IMR-90 (cell line): ENCODE measurements around the gene DDC.

Experiments
- FOS ChIP-seq: fragments of 150-350 bp; IDR thresholded peaks from 2 replicates; pipeline ENCODE4 v1.6.1; 2016; ENCODE audit warnings: low read depth, low read length
- MXI1 ChIP-seq: IDR thresholded peaks from 2 replicates; pipeline ENCODE4 v1.6.1; 2012; ENCODE audit warnings: low read depth, mild to moderate bottlenecking, low read length, moderate library complexity, borderline replicate concordance
- POLR2A ChIP-seq: IDR thresholded peaks from 2 replicates; pipeline ENCODE4 v1.6.1; 2012; ENCODE audit warnings: mild to moderate bottlenecking, low read depth, low read length
- RAD21 ChIP-seq: IDR thresholded peaks from 2 replicates; pipeline ENCODE4 v1.6.1; 2012; ENCODE audit warnings: low read length, improper control_type of control experiment
- RCOR1 ChIP-seq: IDR thresholded peaks from 2 replicates; pipeline ENCODE4 v1.6.1; 2012; ENCODE audit warnings: mild to moderate bottlenecking, low read length, improper control_type of control experiment; ENCODE audit not compliant: insufficient replicate concordance
- TF ChIP-seq, protein P1 (sequence below): conservative IDR thresholded peaks from 2 replicates; pipeline ENCODE4 v1.5.1; 2012; ENCODE audit warnings: mild to moderate bottlenecking, low read depth, low read length, improper control_type of control experiment

DNA sequence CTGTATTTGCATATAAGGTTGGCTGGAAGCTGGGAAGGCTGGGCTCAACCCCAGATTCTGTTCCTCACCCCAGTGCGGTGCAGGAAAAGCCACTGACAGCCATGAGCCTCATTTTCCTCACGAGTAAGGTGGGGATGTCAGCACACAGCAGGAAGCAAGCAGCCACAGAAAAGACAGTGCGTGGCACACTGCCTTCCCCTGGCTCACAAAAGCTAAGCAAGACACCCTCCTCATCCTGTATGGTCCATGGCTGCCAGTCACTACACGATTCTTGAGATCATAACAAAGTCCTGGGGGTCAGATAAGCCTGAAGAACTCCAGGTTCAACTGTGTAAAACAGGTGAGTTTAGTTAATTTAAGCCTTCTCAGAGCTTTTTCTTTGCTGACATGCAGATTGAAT lies 28.9 kb upstream of the DDC start:
- no peak for TF ChIP-seq FOS
- TF ChIP-seq RAD21: no peak
- TF ChIP-seq POLR2A: no peak
- TF ChIP-seq, protein P1, sequence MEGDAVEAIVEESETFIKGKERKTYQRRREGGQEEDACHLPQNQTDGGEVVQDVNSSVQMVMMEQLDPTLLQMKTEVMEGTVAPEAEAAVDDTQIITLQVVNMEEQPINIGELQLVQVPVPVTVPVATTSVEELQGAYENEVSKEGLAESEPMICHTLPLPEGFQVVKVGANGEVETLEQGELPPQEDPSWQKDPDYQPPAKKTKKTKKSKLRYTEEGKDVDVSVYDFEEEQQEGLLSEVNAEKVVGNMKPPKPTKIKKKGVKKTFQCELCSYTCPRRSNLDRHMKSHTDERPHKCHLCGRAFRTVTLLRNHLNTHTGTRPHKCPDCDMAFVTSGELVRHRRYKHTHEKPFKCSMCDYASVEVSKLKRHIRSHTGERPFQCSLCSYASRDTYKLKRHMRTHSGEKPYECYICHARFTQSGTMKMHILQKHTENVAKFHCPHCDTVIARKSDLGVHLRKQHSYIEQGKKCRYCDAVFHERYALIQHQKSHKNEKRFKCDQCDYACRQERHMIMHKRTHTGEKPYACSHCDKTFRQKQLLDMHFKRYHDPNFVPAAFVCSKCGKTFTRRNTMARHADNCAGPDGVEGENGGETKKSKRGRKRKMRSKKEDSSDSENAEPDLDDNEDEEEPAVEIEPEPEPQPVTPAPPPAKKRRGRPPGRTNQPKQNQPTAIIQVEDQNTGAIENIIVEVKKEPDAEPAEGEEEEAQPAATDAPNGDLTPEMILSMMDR: no peak
- TF ChIP-seq MXI1: no peak
- no peak for TF ChIP-seq RCOR1
